ENCODE data around the gene XPR1. TPM values are rescaled to one million over a fixed set of nuclear protein-coding genes. Genes with fewer than 3 reads are reported as not detected.

Gene XPR1
- total RNA-seq, 1 experiment from 2014 or later: 19.9 TPM

- TF ChIP-seq REST (IDR thresholded peaks at IDR 0.05; ENCODE audit: low read depth) (no peak), JUND (IDR thresholded peaks at IDR 0.05) (no peak), CTCF (IDR thresholded peaks at IDR 0.05 in 2 of 3, conservative IDR thresholded peaks at IDR 0.05 in 1 of 3; ENCODE audit: borderline replicate concordance in 1 of 3, insufficient read depth in 1 of 3, low read depth in 2 of 3, low read length in 2 of 3) (no peak), EZH2 (IDR thresholded peaks at IDR 0.05) (no peak), TCF7L2 (IDR thresholded peaks at IDR 0.05; ENCODE audit: borderline replicate concordance, extremely low read depth, insufficient read depth, insufficient read length) (no peak), SIN3A (IDR thresholded peaks at IDR 0.05; ENCODE audit: low read depth) (no peak)
These were observed 275.7 kb downstream of the XPR1 start (continued) for GRCh38 chr1:180907313-180908055.

- no peak overlapping the region for H2AFZ ChIP-seq (ENCODE audit: low read depth, low read length, poor library complexity, severe bottlenecking)
- no peaks in the 10 kb centered on the region for H4K20me1 ChIP-seq (ENCODE audit: insufficient read depth)
- H3K27ac ChIP-seq (ENCODE audit: low read depth, low read length): no peak overlapping the region
- no peaks in the 10 kb centered on the region for H3K9me2 ChIP-seq (ENCODE audit: insufficient read depth)
- no peaks in the 10 kb centered on the region for H3K4me1 ChIP-seq (ENCODE audit: control insufficient read depth in 1 of 2, insufficient read depth in 2 of 2, low read length in 2 of 2)
- no peaks in the 10 kb centered on the region for H3K79me2 ChIP-seq (ENCODE audit: insufficient read depth, low read length)
- DNase-seq (ENCODE audit: low read depth, low spot score): no peak
- no TSS peak for BruUV-seq (replicated peaks)
- no peak for ATAC-seq
- CTCF ChIA-PET: no interaction called here
- no peaks in the 10 kb centered on the region for H3K36me3 ChIP-seq (ENCODE audit: control insufficient read depth in 1 of 2, insufficient read depth in 2 of 2, low read length in 2 of 2)
- no peak overlapping the region for H3K4me2 ChIP-seq (ENCODE audit: low read length)
- no peaks in the 10 kb centered on the region for H3K9me3 ChIP-seq (ENCODE audit: control insufficient read depth in 1 of 2, insufficient read depth in 1 of 2, low read depth in 1 of 2, low read length in 2 of 2)
- H3K27me3 ChIP-seq (ENCODE audit: insufficient read depth, low read length): no peaks in the 10 kb centered on the region
- no peak overlapping the region for H3K9ac ChIP-seq (ENCODE audit: low read length)
- POLR2A ChIA-PET: no interaction called here
- RAD21 ChIA-PET (ENCODE audit: low non-redundant PET in 1 of 2, low total read pairs in 2 of 2, uncharacterized antibody in 2 of 2, unreplicated experiment in 2 of 2): no interaction called here
- intact Hi-C loops (cut with micrococcal nuclease): no loop called here
- H3K4me3 ChIP-seq (replicated peaks in 1 of 2; ENCODE audit: low read depth in 1 of 2, low read length in 2 of 2): no peak overlapping the region
- no peak for TF ChIP-seq EZH2 (IDR thresholded peaks at IDR 0.05)
- TF ChIP-seq CEBPB (IDR thresholded peaks at IDR 0.05; ENCODE audit: low read depth): no peak
- no peak for TF ChIP-seq FOSL1 (IDR thresholded peaks at IDR 0.05; ENCODE audit: low read depth)
- TF ChIP-seq CTCF (IDR thresholded peaks at IDR 0.05 in 2 of 3, conservative IDR thresholded peaks at IDR 0.05 in 1 of 3; ENCODE audit: borderline replicate concordance in 1 of 3, insufficient read depth in 1 of 3, low read depth in 2 of 3, low read length in 2 of 3): no peak
- TF ChIP-seq POLR2AphosphoS5 (IDR thresholded peaks at IDR 0.05; ENCODE audit: low read depth, low read length): no peak
- no peak for TF ChIP-seq JUND (IDR thresholded peaks at IDR 0.05)
- TF ChIP-seq EGR1 (IDR thresholded peaks at IDR 0.05; ENCODE audit: low read depth): no peak
- TF ChIP-seq TCF7L2 (IDR thresholded peaks at IDR 0.05; ENCODE audit: borderline replicate concordance, extremely low read depth, insufficient read depth, insufficient read length): no peak
- TF ChIP-seq ATF3 (IDR thresholded peaks at IDR 0.05): no peak
These were observed 276.4 kb downstream of the XPR1 start for GRCh38 chr1:180908074-180908765.

All from HCT116 (cell line).